IPS-NIHi11 (cell line): ENCODE results near the gene DENND6B.
"Not testable (repeated sequence)": the region's sequence is repeated elsewhere in the genome, so short reads cannot be mapped to it uniquely, and the experiment has no call there.

Source experiments
- DNase-seq: peaks from one replicate; pipeline ENCODE4 v3.0.0; 2012; ENCODE audit warnings: mixed read lengths, low spot score

Gene DENND6B

GRCh38 chr22:50289151-50289941 is 37.5 kb downstream of the DENND6B start:
- no peak for DNase-seq

- no peak for DNase-seq
These were observed 39.1 kb downstream of the DENND6B start for GRCh38 chr22:50287731-50288130.

- no peak for DNase-seq
These were observed 40.0 kb downstream of the DENND6B start for GRCh38 chr22:50286701-50287318.

- no peak for DNase-seq
These were observed 40.5 kb downstream of the DENND6B start for GRCh38 chr22:50286275-50286674.

DNA sequence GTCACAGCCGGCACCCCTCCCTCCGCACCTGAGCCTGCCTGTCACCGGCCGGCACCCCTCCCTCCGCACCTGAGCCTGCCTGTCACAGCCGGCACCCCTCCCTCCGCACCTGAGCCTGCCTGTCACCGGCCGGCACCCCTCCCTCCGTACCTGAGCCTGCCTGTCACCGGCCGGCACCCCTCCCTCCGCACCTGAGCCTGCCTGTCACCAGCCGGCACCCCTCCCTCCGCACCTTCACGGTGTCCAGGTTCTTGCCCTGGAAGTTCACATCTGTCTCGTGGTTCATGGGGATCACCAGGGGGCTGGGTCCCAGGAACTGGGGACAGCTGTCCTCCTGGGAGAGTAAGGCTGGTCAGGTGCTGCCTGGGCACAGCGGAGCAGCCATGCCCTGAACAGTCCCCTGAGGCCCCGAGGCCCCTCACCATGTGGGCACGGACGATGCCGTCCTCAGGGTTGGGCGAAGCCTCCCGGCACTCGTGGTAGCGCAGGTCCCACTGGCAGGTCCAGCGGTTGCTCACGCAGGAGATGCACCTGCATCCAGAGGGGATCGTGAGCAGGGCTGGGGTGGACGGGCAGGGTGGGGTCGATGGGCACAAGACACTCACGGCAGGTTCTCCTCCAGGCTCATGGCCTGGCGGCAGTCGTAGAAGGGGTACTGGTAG is 41.1 kb downstream of the DENND6B start:
- no peak for DNase-seq

GRCh38 chr22:50284479-50284878 is 42.3 kb downstream of the DENND6B start:
- DNase-seq, result no peak

DNA sequence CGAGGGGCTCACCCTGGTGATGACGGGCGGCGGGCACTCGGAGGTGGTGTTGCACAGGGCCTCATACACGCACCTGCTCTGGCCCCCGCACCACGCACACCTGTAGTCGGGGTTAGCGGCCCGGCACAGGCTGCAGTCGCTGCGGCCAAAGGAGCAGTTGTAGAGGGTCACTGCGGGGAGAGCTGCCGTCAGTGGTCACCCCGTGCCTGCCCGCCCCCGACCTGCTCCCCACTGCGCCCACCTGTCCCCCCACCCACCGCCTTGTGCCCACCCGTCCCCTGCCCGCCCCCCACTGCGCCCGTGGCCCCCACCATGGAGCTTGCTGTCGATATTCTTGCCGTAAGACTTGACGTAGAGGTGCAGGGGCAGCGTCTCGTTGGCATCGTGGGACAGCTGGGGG is 43.0 kb downstream of the DENND6B start:
- DNase-seq, result no peak

GRCh38 chr22:50282361-50283155 is 44.3 kb downstream of the DENND6B start:
- DNase-seq, result peak; percentile 63

DNA sequence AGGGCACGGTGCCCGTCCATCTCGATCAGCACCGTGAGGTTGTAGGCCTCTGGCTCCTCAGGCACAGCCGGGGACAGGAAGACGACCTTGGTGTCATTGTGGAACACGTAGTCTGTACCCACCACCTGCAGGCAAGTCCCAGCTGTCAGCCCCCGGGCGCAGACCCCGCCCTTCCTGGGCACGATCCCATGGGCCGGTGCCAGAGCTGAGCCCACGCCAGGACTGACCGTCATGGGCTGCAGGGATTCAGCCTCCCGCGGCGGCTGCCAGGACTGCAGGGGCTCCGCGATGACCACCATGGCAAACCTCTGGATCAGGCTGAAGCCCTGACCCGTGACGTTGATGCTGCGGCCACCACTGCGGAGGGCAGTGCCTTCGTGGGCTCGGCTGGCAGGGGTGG is 44.9 kb downstream of the DENND6B start:
- DNase-seq, result no peak

- no peak for DNase-seq
These were observed 45.4 kb downstream of the DENND6B start for GRCh38 chr22:50281384-50281760.

- no peak for DNase-seq
These were observed 46.0 kb downstream of the DENND6B start for GRCh38 chr22:50280708-50281383.

- no peak for DNase-seq
These were observed 46.6 kb downstream of the DENND6B start for GRCh38 chr22:50280022-50280707.

GRCh38 chr22:50278956-50279619 is 47.7 kb downstream of the DENND6B start:
- no peak for DNase-seq

- DNase-seq, result no peak
These were observed 48.4 kb downstream of the DENND6B start for GRCh38 chr22:50278461-50278860.

DNA sequence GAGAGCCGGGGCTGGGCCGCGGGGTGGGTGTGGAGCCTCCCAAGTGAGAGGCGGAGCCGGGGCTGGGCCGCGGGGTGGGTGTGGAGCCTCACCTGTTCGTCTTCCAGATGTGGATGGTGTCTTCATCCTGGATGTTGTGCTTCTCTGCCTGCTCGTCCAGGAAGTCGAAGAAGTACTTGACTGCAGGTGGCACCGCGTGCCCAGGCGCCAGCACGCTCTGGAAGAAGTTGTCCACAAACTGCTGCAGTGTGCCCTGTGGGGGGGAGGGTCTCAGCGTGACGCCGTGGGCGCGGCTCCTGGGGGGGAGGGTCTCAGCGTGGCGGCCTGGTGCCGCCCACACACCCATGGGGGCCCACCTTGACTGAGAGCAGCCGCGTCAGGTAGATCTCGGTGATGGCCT is 49.1 kb downstream of the DENND6B start:
- DNase-seq, result no peak

- DNase-seq, result peak; percentile 69
These were observed 50.7 kb downstream of the DENND6B start for GRCh38 chr22:50276143-50276542.

- DNase-seq, result no peak
These were observed 51.4 kb downstream of the DENND6B start for GRCh38 chr22:50275181-50276055.

DNA sequence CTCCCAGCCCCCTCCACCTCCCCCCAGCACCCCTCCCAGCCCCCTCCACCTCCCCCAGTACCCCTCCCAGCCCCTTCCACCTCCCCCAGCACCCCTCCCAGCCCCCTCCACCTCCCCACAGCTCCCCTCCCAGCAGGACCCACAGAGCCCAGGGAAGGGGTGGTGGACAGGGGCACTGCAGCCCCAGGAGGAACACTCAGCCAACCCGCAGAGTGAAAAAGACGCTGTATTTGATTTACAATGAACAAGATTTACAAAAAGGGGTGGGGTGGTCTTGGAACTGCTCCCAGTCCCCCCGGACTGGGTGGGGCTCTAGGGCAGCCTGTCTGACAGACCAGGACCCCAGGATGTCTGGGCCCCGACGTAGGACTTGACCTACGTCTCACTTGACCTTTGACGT is 52.0 kb downstream of the DENND6B start:
- DNase-seq, result no peak

GRCh38 chr22:50274311-50274710 is 52.5 kb downstream of the DENND6B start:
- DNase-seq, result peak; percentile 64

- DNase-seq, result not testable (repeated sequence)
These were observed 53.0 kb downstream of the DENND6B start for GRCh38 chr22:50273781-50274180.
